GM11168 (cell line): ENCODE measurements around the gene NFKB2.

ENCODE experiments used
- in situ Hi-C: fragments of 300-500 bp; cut with MboI; formaldehyde crosslinking; loops from one replicate; pipeline ENCODE4 v1.12.0; 2022; ENCODE audit warnings: low sequenced_read_pairs; ENCODE audit not compliant: unreplicated experiment

Gene NFKB2

DNA sequence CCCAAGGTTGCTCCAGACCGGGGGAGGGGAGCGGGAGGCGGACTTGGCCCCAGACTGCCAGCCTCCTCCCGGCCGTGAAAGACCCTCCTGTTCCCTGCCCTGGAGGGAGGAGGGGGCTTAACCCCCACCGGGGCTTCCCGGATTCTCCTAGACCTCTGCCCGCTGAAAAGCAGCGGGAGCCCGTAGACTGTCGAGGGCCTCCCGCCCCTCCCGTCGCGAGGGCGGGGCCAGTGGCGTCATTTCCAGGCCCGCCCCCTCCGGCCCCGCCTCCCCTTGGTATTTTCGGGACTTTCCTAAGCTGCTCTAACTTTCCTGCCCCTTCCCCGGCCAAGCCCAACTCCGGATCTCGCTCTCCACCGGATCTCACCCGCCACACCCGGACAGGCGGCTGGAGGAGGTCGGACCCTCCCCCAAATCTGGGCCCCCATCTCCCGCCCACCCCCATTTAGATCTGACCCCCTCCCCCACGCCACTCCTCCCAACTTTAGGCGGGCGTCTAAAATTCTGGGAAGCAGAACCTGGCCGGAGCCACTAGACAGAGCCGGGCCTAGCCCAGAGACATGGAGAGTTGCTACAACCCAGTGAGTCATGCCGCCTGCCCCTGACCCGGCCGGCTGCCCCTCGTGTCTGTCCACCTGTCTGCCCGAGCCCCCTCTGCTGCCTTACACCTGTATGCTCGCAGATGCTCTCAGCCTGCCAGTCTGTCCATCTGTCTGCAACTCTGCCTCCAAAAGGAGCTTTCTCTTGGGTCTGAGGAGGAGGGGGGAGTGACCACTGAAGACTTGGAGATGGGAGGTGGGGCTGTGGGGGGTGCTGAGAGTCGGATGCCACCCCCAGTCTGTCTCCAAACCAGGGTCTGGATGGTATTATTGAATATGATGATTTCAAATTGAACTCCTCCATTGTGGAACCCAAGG, at the start of gene NFKB2:
TSS of gene NFKB2 (plus strand) at position 306 of the 917 bp plus-strand sequence. CDS start at position 561, 255 bp downstream.
- in situ Hi-C loops, result no loop called here

DNA sequence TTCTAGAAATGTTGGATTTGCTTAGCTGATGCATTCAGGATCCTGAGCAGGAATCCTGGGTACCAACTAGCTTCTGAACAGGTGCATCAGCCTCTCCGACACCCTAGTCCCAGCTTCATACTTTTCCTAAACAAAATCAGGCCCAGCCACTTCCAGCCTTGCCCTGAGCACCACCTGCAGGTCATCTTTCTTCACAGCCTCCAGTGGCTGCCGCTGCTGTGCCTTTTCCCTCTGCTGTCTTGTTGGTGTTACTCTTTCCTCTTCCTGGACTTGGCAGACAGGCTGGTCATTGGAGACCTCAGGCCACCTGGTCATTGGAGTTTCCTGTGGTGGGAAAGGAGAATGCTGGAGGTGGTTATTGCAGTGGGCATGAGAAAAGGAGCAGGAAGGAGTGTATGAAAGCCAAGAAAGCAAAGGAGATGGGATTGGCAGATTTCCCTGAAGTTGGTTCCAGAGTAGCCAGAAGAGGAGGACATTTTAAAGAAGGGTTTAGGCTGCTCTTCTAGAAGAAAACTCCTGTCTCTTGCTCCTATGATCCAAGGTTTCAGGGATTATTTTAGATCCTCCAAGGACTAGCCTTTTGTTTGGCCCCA, 48.2 kb upstream of the NFKB2 start:
- in situ Hi-C loops, result no loop called here

DNA sequence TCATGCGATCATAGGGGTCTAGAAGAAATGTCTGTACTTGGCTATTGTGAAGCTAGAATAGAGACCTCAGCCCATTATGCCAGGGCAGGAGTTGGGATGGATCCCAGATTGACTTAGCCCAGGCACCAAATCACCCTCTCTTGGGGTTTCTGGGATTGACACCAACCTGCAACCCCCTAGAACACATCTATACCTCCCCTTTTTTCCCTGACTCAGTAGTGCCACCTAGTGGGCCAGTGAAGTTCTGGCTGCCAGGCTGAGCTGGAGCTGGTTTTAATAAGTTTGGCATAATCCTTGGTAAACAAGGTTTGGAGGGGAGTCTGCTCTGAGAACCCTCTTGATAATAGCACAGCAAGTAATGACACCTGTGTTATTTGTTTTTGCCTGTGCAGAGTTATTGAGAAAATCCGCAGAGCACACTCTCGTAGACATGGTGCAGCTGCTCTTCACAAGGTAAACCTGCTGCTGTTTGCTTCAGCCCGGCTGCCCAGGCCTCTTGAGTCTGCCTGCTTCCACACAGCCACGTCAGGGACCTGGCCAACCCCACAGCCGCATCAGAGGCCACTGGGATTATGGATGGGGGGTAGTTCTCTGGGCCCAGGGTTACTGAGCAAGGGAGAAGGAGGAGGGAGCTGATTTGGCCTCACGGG, 43.3 kb upstream of the NFKB2 start:
- in situ Hi-C loops, result loop anchor here (5.0 kb wide), 1 partner anchor 125 kb away; the partner anchor contains the start of gene ELOVL3

DNA sequence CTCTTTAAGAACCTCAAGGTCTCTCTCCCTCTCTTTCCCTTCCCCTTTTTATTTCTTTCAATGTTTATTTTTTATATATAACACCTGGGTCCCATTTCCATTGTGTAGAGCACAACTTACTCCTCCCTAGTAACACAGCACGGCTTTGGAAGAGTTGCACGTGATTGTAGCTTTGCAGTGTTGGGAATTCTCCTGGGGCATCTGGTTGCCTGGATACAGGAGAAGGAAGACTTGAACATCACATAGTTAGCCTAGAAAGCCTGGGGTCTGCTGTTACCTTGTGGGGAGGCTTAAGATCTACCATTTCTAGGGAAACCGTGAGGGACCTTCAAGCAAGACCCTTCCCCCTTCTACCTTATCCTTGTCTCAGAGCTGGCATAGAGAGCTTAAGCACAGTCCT, 41.1 kb upstream of the NFKB2 start:
- in situ Hi-C loops, result loop anchor here (5.0 kb wide), 1 partner anchor 127 kb away; the partner anchor contains the start of gene ELOVL3

DNA sequence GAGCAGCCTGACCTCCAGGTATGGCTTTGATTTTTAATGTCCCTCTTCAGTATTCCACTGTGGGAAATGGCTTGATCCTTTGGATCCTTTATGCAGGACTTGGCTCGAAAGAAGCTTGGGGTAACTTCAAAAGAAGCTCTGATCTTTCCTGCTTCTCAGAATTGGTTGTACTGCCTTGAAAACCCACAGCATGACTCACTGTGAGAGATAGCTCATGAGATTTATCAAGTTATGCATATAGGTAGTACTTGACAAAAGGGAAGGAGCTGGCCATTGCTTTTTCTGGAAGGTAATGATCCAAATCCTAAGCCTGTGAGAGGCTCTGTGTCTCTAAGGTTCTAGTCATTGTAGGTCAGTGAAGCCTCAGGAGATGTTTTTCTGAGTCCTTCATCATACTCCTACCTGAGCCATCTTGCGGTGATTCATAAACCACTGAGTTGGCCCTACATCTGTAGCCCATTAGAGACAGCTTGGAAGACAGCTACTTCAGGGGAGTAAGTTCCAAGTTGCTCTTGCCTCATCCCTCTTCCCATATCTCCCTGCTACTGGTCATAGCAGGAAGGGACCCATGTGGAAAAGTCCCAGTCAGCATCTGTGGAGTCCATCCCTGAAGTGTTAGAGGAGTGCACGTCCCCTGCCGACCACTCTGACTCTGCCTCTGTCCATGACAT, 36.7 kb upstream of the NFKB2 start:
- in situ Hi-C loops, result no loop called here

DNA sequence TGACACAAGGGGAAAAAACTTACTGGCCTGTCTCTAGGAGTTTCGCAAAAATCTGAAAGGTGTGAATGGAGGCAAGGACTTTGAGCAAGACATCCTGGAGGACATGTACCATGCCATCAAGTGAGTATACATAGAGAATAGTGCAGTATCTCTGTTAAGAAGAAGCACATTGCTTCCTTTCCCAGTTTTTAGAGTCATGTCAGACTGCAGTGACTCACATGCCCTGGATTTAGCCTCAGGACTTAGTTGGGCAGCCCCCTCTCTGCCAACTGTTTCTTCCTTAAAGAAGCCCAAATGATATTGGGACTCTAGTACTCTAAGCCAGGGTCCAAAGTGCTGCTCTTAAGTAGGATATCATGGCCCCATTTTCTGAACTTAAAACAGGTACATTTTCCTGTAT, 28.1 kb upstream of the NFKB2 start:
- in situ Hi-C loops, result no loop called here

DNA sequence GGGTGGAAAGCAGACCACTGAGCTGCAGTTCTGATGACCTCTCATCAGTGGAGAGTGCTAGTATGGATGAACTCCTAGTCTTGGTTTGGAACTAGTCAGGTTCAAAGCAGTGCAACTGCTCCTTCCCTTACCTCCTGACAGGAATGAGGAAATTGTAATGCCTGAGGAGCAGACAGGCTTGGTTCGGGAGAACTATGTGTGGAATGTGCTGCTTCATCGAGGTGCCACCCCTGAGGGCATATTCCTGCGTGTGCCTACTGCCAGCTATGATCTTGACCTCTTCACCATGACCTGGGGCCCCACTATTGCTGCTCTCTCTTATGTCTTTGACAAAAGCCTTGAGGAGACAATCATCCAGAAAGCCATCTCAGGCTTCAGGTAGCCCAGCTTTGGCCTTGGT, 27.4 kb upstream of the NFKB2 start:
- in situ Hi-C loops, result no loop called here

DNA sequence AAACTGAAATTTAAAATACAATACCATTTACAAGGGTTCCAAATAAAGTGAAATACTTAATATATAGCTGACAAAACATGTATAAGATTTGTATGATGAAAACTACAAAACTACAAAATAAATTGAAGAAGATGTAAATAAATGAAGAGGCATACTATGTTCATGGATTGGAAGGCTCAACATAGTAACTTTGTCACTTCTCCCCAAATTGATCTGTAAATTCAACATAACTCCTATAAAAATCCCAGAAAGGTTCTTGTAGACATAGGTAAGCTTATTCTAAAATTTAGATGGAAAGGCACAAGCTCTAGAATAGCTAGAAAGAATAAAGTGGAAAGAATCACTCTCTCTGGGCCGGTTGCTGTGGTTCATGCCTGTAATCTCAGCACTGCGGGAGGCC, 24.2 kb upstream of the NFKB2 start:
- in situ Hi-C loops, result no loop called here

DNA sequence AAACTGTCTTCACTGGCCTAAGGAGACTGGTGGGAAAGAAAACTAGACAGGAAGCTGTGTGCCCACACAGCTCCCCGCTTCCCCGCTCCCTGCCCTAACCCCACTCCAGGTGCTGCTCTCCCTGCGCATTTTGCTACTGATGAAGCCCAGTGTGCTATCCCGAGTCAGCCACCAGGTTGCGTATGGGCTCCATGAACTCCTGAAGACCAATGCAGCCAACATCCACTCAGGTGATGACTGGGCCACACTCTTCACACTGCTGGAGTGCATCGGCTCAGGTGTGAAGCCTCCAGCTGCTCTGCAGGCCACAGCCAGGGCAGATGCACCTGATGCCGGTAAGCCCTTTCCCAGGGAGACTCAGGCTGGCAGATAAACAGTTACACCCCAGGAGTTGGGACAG, 20.3 kb upstream of the NFKB2 start:
- in situ Hi-C loops, result no loop called here

DNA sequence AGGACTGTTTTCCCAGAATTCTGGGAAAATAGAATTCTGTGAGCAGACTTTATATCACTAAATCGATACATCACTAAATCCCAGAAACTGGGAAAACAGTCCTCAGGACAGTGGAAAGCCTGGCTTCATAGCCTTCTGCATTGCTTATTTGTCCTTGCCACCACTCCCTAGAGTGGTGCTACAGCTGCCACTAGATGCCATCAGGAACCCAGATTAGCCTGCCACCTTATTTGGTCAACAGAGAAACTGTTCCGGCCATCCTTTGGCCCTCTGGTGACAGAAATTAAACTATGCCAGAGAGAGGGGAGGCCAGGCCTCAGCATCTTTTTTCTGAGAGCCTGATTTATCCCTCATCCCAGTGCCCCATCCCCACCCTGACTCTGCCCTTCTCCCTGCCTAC, 19.6 kb upstream of the NFKB2 start:
- in situ Hi-C loops, result no loop called here

DNA sequence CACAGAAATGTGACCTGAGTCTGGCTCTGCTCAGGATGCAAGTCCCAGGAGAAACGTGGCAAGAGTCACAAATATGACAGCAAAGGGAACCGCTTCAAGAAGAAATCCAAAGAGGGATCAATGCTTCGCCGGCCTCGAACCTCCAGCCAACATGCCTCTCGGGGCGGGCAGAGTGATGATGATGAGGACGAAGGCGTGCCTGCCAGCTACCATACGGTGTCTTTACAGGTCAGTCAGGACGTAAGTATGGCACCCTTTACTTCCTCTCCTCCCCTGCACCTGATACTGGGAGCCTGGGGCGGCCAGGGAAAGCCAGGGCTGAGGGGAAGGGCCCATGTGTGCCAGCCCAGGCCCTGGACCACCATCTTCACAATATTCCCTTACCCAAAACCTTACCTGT, 18.6 kb upstream of the NFKB2 start:
- in situ Hi-C loops, result no loop called here

DNA sequence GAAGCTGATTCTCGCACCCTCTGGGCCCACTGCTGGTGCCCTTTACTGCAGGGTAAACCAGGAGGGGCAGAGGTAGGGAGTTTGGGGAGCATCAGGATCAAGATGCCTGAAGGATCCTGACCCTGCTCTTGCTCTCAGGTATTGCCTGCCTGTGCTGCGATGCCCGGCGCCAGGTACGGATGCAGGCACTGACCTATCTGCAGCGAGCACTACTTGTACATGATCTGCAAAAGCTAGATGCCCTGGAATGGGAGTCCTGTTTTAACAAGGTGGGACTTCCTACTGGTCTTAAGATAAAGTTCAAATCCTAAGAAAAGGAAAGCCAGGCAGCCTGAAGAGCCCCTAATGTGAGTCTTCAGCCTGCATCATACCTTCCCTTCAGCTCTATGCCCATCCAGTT, 16.1 kb upstream of the NFKB2 start:
- in situ Hi-C loops, result no loop called here

DNA sequence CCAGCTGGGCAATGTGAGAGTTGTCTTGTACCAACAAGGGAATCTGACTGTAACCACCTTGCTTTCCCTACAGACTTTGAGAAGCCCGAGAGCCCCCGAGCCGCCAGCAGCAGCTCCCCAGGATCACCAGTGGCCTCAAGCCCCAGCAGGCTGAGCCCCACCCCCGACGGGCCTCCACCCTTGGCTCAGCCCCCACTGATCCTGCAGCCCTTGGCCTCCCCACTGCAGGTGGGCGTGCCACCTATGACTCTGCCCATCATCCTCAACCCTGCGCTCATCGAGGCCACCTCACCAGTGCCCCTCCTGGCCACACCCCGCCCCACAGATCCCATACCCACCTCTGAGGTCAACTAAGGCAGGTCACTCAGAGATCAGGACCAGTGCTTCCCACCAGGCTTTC, 13.5 kb upstream of the NFKB2 start:
- in situ Hi-C loops, result no loop called here

DNA sequence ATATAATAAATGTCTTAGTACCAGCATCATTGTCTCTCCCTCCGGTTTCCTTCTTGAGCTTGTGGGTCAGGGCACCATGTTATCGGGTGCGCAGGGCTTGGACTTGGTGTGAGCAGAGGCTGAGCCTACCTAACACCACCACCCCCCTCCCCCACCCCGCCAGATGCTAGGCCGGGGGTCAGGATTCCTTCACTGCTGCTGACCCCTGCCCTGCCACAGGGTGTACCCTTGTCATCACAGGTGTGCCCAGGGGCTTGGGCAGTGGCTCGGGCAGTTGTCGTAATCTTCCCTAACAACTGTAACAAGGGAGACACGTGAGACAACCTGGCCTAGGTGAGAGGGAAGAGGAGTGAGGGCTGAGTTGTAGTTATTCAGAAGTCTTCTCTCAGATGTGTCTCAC, 12.6 kb upstream of the NFKB2 start:
- in situ Hi-C loops, result no loop called here

DNA sequence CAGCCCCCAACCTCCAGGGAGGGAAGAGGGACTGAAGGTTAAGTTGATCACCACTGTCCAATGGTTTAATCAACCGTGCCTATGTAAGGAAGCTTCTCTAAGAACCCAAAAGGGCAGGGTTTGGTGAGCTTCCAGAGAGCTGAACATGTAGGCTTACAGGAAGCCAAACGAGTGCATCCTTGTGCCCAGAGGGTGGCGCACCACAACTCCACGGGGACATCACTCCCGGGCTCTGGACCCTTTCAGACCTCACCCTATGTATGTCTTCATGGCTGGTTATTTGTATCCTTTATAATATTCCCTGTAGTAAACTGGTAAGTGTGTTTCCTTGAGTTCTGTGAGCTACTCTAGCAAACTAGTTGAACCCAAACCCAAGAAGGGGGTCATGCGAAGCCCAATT, 11.5 kb upstream of the NFKB2 start:
- in situ Hi-C loops, result no loop called here

DNA sequence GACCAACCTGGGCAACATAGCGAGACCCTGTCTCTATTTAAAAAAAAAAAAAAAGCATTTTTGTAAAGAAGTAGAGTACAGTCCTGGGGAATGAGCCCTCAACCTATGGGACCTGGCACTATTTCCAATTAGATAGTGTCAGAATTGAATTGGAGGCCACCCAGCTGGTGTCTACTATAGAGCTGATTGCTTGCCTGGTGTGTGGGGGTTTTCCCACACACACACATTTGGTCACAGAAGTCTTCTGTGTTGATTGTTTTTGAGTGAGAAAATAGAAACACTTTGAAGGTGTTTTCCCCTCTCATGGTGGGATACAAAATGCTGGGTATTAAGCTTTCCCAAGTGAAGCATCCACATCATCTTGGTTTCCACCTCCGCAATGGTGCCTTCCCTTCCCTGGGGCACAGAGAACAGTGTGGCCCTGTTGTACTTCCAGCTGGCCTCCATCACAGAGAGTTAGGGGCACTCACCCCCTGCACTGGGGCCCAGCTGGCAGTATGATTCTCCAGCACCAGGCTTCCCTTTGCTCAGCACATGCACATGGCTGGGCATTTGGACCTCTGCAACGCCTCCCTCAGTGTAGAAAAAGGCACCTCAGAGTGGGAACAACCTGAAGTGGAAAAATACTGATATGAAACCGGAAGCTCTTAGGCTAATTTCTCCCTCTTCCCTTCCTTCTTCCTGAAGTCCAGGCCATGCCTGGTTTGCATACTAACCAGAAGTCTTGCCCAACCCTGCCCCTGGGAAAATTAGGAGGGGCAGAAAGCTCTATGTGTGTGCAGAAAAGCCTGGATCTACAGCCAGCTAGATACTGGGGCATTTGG, 10.7 kb upstream of the NFKB2 start:
- in situ Hi-C loops, result no loop called here

DNA sequence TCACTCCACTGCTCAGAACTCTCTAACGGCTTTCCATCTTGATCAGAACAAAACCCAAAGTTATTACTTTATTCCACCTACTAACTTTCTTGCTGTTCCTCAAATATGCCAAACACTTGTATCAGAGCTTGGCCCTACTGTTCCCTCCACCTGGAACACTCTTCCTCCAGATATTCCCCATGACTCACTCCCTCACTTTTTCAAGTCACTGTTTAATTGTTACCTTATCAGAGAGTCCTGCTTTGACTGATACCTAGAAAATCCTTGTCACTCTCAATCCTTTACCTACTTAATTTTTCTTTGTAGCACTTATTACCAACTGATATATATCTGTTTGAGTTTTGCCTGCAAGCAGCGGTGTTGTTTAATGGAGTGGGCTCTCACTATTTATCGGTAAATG, 5.6 kb upstream of the NFKB2 start:
- in situ Hi-C loops, result no loop called here

DNA sequence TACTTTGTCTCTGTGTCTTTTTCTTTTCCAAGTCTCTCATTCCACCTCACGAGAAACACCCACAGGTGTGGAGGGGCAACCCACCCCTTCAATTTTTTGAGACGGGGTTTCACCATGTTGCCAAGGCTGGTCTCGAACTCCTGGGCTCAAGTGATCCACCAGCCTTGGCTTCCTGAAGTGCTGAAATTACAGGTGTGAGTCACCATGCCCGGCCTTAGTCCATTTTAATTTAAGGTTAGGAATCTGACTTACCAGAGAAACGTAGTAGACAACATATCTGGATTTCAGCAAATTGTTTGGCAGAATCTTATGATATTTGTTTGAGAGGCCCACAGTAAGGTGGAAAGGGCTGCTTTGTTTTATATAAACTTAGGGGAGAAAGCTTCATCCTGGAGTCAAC, 3.2 kb upstream of the NFKB2 start:
- in situ Hi-C loops, result no loop called here

DNA sequence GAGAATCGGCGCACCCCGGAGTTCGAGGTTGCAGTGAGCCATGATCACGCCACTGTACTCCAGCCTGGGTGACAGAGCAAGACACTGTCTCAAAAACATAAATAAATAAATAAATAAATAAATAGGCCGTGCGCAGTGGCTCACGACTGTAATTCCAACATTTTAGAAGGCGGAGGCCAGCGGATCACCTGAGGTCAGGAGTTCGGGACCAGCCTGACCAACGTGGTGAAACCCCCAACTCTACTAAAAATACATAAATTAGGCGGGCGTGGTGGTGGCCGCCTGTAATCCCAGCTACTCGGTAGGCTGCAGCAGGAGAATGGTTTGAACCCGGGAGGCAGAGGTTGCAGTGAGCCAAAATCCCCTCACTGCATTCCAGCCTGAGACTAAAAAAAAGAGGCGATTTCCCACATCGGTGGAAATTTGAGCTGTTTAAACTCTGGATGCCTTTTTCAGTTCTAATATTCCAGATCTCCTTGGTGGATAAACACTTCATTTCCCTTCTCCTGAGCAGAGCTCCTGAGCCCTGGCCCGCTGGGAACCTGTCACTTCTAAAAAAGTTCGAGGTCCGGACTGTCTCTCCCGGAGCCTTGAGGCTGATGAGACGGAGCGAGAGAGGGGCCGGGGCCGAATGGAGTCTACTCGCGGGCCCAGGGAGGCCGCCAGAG, 2.0 kb upstream of the NFKB2 start:
- in situ Hi-C loops, result no loop called here
